Sigmoid colon (tissue), 4 donors: ENCODE measurements around the gene SSR4.

Experiments
- POLR2A ChIP-seq, 2 donors: fragments of 450-650 bp; IDR thresholded peaks; one replicate each; pipeline ENCODE4 v1.6.1; 2016; ENCODE audit warnings: antibody characterized with exemption in 2 of 2, mild to moderate bottlenecking in 2 of 2, moderate library complexity in 2 of 2
- POLR2AphosphoS5 ChIP-seq, 4 donors: sonication (generic); formaldehyde crosslinking; IDR thresholded peaks; one replicate each; pipeline ENCODE4 v1.6.1; 2017; ENCODE audit warnings: antibody characterized with exemption in 4 of 4
- TF ChIP-seq, protein P1 (sequence below), 4 experiments: fragments of 450-650 bp in 3 of 4; fragments of 200-600 bp in 1 of 4; IDR thresholded peaks; one replicate each; pipeline ENCODE4 v1.5.1; 2016 to 2019; ENCODE audit warnings: antibody characterized with exemption in 4 of 4, mild to moderate bottlenecking in 3 of 4, moderate library complexity in 2 of 4

DNA sequence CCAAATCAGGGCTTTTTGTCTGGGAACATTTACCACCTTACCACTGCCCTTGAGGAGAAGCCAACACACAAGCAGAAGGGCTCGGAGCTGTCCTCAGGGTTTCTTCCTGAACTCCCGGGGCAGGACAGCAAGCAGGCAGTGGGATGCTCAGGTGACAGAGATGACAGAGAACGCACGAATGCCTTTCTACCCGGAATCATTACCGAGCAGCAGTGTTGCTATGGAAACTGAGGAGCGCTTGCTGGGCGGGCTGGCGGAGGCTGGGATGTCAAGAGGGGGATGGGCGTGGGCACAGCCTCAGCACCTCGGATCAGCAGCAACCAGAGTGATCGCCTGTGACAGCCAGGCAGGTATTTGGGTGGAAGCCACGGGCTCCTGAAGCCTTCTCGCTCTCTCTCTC is 17.8 kb downstream of the SSR4 start:
- TF ChIP-seq POLR2A (IDR thresholded peaks at IDR 0.05) (no peak), POLR2AphosphoS5 (IDR thresholded peaks at IDR 0.05) (no peak)
- TF ChIP-seq, protein P1, sequence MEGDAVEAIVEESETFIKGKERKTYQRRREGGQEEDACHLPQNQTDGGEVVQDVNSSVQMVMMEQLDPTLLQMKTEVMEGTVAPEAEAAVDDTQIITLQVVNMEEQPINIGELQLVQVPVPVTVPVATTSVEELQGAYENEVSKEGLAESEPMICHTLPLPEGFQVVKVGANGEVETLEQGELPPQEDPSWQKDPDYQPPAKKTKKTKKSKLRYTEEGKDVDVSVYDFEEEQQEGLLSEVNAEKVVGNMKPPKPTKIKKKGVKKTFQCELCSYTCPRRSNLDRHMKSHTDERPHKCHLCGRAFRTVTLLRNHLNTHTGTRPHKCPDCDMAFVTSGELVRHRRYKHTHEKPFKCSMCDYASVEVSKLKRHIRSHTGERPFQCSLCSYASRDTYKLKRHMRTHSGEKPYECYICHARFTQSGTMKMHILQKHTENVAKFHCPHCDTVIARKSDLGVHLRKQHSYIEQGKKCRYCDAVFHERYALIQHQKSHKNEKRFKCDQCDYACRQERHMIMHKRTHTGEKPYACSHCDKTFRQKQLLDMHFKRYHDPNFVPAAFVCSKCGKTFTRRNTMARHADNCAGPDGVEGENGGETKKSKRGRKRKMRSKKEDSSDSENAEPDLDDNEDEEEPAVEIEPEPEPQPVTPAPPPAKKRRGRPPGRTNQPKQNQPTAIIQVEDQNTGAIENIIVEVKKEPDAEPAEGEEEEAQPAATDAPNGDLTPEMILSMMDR (IDR thresholded peaks at IDR 0.05): no peak
